Limb (tissue), 2 donors: ENCODE measurements around the gene HECTD1.
"Not testable (repeated sequence)": the region's sequence is repeated elsewhere in the genome, so short reads cannot be mapped to it uniquely, and the experiment has no call there.

ENCODE experiments used
- DNase-seq, 2 donors: peaks; one replicate each; pipeline ENCODE4 v3.0.0-alpha.2; 2016; ENCODE audit errors: extremely low spot score in 2 of 2

Gene HECTD1

DNA sequence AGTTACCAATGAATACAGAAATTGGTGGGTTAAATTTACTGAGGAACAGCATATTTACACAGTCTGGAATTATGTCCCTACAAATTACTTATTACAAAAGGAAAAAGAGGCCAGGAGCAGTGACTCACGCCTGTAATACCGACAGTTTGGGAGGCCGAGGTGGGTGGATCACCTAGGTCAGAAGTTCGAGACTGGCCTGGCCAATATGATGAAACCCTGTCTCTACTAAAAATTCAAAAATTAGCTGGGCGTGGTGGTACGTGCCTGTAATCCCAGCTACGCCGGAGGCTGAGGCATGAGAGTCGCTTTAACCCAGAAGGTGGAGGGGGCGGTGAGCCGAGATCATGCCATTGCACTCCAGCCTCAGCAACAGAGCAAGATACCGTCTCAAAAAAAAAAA is 52.6 kb downstream of the HECTD1 start:
- DNase-seq: no peak

DNA sequence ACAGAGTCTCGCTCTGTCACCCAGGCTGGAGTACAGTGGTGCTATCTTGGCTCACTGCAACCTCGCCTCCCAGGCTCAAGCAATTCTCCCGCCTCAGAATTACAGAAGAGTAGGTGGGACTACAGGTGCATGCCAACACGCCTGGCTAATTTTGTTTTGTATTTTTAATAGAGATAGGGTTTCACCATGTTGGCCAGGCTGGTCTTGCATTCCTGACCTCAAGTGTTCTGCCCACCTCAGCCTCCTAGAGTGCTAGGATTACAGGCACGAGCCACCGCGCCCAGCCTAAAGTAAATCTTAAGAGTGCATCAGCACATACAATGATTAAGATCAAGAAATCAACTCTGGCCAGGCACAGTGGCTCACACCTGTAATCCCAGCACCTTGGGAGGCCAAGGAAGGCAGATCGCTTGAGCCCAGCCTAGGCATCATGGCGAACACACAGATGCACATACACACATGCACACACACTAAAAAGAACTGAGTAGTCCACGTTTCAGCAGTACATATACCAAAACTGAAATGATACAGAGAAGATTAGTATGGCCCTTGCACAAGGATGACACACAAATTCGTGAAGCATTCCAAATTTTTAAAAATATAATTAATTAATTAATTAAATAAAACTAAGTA is 65.0 kb downstream of the HECTD1 start:
- DNase-seq: no peak

DNA sequence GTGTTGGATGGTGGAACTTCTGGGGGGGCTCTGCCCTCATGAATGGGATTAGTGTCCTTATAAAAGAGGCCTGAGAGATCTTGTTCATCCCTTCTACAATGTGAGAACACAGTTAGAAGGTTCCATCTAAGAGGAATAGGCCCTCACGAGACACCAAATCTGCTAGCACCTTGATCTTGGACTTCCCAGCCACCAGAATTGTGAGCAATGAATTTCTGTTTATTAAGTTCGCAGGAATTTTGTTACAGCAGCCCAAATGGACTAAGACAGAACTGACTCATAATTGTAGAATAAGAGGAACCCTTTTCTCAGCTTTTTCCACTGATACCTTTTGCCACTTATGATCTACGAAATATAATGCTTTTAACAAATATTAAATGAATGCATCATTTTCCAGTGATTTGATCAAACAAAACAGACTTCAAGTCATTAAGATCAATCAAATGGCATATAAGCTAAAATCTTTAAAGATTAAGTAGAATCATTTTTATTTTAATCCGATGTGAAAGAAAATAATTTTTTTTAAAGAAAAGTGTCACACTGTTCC is 68.2 kb downstream of the HECTD1 start:
- DNase-seq: no peak

DNA sequence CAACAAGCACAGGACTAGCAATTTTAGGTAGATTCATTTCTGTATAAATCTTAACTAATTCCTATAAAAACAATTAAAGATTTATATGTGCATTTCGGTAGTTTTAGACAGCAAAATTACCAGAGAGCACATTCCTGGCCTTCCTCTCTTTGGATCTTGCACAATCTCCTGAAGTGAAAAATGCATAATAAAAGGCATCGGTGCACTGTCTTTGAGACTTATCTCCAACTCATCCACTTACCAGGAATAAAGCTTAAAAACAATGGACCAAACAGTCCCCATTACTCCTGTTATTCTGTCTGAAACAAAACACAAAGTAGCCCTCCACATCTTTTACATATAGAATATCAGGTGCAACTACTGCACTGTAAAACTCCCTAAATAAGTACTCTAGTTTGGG is 69.3 kb downstream of the HECTD1 start:
- no peak for DNase-seq

DNA sequence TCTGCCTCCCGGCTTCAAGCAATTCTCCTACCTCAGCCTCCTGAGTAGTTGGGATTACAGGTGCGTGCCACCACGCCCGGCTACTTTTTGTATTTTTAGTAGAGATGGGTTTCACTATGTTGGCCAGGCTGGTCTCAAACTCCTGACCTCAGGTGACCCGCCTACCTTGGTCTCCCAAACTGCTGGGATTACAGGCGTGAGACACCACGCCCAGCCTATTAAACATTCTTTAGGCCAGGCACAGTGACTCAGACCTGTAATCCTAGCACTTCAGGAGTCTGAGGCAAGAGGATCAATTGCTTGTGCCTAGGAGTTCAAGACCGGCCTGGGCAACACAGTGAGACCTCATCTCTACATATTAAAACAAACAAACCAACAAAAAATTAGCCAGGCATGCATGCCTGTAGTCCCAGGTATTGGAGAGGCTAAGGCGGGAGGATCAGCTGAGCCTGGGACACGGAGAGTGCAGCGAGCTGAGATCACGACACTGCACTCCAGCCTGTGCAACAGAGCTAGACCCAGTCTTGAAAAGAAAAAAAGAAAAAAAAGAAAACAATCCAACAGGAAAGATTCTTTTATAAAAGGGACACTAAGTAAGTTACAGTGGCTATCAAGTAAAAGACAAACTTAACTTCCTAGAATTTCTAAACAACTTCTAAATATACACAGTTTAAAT is 70.2 kb downstream of the HECTD1 start:
- DNase-seq: no peak

DNA sequence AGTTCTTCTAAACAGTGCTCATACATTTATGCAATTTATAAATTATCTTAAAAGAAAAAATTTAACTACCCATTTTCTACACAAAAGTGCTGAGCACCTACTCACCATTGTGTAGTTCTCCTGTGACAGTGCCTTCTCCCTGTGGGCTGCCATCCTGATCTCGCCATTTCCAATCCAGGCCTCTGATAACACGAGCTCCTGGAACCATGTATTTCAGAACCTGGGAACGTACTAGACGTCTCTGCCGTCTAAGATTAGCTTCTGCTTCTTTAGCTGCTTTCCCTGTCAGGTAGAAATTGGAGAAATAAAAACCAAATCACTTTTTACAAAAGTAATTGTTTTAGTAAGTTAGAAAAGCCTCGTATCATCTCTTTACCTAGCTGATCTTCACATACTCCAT is 74.5 kb downstream of the HECTD1 start:
- DNase-seq: no peak

DNA sequence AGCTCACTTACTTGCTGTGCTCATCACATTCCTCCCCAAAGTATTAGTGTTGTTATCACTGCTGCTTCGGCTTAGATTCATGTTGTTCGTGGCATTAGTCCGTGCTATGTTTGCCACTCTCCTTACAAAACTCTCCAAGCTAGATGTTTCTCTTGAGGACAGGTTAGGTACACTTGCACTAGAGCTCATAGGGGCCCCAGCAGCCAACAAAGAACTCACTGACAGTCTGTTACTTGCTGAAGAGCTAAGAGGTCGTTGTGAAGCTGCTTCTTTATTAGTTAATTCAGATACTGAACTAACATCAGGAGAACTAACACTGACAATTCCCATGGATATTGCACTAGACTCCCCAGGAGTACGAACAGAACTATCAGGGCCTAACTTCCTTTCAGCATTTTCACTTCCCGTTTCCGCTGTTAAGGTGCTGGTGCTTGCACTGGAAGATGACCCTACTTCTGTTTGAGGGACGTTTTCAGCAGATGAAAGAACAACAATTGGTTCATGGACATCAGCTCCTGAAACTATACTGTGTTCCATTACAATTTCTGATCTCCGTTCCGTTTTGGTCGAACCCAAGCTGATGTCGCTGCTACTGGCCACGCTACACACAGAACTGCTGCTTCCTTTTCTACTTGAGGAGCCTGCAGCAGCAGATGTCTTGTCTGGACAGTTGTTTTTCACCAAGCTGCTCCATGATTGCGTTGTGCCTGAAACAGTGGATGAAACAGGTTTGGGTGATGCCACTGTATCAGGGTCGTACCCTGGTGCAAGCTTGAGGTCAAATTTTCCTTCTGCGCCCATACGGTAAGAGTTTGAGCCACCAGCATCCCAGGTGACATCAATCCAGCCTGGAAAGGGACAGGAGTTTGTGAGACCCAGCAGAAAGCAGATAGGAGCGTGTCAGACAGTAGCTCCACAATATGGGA is 78.7 kb downstream of the HECTD1 start:
- no peak for DNase-seq

DNA sequence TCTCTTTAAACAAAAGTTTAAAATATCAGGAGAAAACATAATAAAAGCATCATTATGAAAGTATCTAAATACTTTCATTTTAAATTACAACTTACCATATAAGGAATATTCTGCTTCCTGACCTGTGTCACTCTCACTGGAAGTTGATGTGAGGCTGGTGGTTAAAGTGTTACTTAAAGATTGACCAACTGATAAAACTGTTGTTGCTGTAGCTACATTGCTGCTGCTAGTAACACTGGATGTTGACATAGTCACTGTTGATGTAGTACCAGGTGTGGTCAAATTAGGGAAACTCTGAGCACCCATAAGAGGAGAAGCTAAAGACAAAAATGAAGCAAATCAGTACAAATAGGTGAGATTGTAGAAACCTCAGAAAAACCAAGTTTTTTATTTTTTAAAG is 79.9 kb downstream of the HECTD1 start:
- no peak for DNase-seq

DNA sequence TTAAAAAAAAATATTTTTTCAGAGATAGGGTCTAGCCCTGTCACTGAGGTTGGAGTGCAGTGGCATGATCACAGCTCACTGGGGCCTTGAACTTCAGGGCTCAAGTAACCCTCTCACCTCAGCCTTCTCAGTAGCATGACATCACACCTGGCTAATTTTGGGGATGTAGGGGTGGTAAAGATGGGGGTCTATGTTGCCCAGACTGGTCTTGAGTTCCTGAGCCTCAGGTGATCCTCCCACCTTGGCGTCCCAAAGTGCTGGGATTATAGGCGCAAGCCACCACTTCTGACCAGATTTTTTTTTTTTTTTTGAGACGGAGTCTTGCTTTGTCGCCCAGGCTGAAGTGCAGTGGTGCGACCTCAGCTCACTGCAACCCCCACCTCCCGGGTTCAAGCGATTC is 80.9 kb downstream of the HECTD1 start:
- DNase-seq: no peak

DNA sequence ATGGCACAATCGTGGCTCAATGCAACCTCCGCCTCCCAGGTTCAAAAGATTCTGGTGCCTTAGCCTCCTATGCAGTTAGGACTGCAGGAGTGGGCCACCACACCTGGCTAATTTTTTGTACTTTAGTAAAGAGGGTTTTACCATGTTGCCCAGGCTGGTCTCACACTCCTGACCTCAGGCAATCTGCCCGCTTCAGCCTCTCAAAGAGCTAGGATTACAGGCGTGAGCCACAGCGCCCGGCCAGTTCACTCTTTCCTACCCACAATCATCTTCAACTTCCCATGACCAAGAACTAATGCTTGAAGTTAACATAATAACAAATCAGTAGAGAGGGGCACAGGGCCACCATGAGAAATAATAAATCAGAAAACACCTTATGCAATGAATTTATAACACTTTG is 82.4 kb downstream of the HECTD1 start:
- no peak for DNase-seq

DNA sequence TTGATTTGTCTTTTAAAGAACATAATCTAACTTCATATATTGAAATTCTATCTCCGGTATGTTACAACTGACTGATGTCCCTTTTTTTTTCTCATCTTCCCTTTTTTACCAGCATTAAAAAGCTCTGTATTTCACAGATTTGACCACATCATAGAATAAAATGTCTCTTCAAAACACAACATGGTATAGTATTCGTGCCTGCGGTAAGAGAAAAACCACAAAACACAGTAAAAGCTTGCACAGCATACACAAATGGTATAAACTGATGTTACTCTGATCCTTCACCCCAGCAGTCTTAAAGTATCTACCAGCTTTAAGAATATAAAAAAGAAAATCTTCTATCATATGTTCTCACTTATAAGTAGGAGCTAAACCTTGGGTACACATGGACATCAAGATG is 83.4 kb downstream of the HECTD1 start:
- no peak for DNase-seq

DNA sequence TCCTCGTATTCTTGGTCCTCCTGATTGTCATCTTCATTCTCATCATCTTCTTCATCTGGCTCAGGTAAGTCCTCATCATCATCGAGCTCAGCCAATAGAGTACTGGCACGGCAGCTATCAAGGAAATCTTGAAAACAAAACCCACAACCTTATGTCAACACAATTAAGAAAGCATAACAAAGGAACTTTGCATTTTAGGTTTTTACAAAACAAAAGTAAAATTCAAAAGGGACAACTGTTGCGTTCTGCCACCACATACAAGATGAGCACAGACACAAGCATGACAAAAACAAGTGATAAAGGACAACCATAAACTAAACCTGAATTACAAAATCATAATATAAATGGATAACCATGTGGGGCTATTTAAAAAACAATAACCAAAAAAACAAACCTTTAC is 84.7 kb downstream of the HECTD1 start:
- no peak for DNase-seq

DNA sequence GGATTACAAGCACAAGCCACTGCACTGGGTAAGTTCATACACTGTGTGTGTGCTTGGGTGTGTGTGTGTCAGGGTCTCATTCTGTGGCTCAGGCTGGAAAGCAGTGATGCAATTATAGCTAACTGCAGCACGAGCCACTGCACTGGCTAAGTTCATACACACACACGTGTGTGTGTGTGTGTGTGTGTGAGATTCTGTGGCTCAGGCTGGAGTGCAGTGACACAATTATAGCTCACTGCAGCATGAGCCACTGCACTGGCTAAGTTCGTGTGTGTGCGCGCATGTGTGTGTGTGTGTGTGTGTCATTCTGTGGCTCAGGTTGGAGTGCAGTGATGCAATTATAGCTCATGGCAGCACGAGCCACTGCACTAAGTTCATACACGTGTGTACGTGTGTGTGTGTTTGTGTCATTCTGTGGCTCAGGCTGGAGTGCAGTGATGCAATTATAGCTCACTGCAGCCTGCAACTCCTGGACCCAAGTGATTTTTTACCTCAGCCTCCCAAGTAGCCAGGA is 85.4 kb downstream of the HECTD1 start:
- DNase-seq: no peak

DNA sequence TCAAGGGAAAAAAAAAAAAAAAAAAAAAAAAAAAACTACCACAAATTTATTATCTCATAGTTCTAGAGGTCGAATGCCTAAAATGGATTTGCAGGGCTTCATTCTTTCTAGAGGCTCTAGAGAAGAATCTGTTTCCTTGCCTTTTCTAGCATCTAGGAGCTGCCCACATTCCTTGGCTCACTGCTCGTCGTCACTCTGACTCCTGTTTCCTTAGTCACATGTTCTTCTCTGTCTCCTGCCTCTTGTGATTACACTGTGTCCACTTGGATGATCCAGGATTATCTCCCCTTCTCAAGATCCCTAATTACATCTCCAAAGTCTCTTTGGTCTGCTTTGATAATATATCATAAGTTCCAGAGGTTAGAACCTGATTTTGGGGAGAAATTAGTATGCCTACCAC is 88.7 kb downstream of the HECTD1 start:
- no peak for DNase-seq

DNA sequence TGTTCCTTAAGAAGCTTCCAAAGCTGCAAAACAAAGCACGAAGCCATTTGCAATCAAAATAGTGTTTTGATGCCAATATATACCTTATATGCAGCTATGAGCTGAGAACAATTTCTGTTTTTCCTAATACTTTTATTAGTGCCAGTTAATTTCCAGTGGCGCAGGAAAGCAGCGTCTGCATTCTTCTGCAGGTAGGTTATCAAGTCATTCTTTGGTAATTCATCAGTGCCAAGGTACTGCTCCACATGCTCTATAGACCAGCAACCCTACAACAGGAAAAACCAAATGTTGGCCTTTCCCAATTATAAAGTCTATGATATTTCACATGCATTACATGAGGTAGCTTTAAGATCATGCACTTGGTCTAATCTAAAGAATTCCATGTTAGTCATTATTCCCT is 93.8 kb downstream of the HECTD1 start:
- DNase-seq: no peak

DNA sequence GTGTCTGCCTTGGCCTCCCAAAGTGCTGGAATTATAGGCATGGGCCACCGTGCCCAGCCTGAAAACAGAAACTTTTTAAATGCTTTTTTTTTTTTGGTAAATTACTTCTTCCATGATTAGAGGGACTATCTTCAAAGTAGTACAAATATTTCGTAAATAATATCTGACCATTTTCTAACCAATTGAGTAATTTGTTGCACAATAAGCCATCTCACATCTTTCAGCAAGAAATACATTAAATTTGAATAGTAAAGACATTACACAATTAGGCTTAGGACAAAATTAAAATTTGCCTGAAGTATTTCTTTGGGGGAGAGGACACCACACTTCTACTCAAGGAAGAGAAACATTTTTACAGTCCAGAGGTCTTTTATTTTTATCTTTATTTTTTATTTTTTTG is 96.7 kb downstream of the HECTD1 start:
- no peak for DNase-seq

DNA sequence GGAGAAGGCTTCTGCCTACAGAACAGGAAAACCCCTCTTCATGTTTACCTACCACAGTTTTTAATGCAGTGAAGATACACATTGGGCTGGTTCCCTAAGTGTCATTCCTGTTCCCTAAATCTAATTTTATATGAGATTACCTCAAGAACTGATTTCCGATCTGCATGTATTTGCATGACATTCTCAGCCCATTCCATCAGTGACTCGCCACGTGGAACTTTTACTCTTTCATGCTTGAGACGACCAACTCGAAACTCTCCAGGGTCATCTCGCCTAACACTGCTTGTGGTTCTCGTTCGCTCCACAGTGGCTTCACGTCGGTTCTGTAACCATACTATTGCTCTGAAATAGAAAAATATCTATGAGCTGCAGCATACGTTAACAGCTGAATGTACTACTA is 98.3 kb downstream of the HECTD1 start:
- DNase-seq: no peak

DNA sequence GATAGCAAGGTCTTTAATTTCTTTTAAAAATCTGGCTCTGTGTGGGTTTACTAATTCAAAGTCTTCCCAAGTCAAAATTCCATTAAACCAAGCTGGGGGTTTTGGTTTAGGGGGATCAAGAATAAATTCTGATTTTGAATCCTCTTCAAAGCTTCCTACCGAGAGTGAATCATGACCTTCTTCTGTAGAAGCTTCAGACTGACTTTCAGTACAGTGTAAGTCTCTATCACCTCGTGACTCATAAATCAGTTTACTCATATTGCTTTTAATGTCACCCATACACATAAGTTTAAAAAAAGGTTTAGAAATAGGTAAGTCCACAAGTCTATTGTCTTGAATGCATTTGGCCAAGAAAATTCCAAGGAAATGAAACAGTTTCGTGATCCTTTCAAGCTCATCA is 100.8 kb downstream of the HECTD1 start:
- no peak for DNase-seq

DNA sequence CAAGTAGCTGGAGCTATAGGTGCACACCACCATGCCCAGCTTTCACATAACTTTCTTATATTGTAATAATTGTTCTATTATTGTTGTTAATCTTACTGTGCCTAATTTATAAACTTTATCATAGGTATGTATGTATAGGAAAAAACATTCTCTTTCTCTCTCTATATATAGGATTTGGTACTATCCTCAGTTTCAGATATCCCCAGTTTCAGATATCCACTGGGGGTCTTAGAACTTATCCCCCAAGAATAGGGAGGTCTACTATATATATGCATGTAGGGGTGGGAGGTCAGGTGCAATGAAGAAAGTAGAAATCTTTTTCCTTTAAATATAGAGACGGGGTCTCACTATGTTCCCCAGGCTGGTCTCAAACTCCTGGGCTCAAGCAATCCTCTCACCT is 110.5 kb downstream of the HECTD1 start:
- DNase-seq: no peak

DNA sequence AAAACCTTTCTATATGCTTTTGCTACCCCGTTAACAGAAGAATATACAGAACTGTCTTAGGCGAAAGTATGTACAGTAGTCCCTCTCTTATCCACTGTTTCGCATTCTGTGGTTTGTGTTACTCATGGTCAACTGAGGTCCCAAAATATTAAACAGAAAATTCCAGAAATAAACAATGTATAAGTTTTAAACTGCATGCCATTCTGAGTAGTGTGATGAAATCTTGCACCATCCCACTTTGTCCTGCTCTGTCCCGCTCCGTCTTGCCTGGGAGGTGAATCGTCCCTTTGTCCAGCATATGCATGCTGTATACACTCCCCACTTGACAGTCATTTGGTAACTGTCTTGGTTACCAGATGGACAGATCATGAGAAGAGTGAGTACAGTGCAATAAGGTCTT is 111.3 kb downstream of the HECTD1 start:
- no peak for DNase-seq

DNA sequence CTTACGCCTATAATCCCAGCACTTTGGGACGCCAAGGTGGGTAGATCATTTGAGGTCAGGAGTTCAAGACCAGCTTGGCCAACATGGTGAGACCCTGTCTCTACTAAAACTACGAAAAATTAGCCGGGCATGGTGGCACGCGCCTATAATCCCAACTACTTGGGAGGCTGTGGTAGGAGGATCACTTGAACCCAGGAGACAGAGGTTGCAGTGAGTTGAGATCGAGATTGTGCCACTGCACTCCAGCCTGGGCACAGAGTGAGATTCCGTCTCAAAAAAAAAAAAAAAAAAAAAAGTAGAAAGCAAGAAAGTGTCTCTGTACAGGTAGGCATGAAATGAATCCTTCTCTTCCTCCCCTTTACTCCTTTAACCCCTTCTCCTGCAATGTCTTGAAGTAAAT is 111.8 kb downstream of the HECTD1 start:
- not testable (repeated sequence) for DNase-seq
